ENCODE measurements around the gene SH3RF3. TPM values are rescaled to one million over a fixed set of nuclear protein-coding genes. Genes with fewer than 3 reads are reported as not detected.
"Not testable (repeated sequence)": the region's sequence is repeated elsewhere in the genome, so short reads cannot be mapped to it uniquely, and the experiment has no call there.

Gene SH3RF3
- total RNA-seq, 1 donor from 2014 or later, result 0.23 TPM

- intact Hi-C loops (cut with micrococcal nuclease), result loop anchor here (1.0 to 10.0 kb wide), 6 partner anchors 71 to 680 kb away; partner anchors contain the start of genes CCDC138, LIMS1 and SH3RF3
Measured at GRCh38 chr2:109214651-109215371, 85.8 kb downstream of the SH3RF3 start.

GRCh38 chr2:109215866-109216265, 86.9 kb downstream of the SH3RF3 start:
- intact Hi-C loops (cut with micrococcal nuclease), result loop anchor here (2.0 to 10.0 kb wide), 3 partner anchors 87 to 681 kb away; partner anchors contain the start of genes LIMS1 and SH3RF3

GRCh38 chr2:109216332-109216731, 87.3 kb downstream of the SH3RF3 start:
- intact Hi-C loops (cut with micrococcal nuclease), result loop anchor here (10.0 kb wide), 1 partner anchor 682 kb away; the partner anchor contains the start of gene LIMS1

GRCh38 chr2:109217362-109218086, 88.5 kb downstream of the SH3RF3 start:
- intact Hi-C loops (cut with micrococcal nuclease), result loop anchor here (10.0 kb wide), 1 partner anchor 683 kb away; the partner anchor contains the start of gene LIMS1

- intact Hi-C loops (cut with micrococcal nuclease), result loop anchor here (10.0 kb wide), 1 partner anchor 683 kb away; the partner anchor contains the start of gene LIMS1
Measured at GRCh38 chr2:109218087-109218791, 89.2 kb downstream of the SH3RF3 start.

- intact Hi-C loops (cut with micrococcal nuclease), result loop anchor here (10.0 kb wide), 1 partner anchor 684 kb away; the partner anchor contains the start of gene LIMS1
Measured at GRCh38 chr2:109218792-109219126, 89.8 kb downstream of the SH3RF3 start.

GRCh38 chr2:109220860-109221259, 91.9 kb downstream of the SH3RF3 start:
- intact Hi-C loops (cut with micrococcal nuclease), result no loop called here

GRCh38 chr2:109221316-109221715, 92.3 kb downstream of the SH3RF3 start:
- intact Hi-C loops (cut with micrococcal nuclease), result not testable (repeated sequence)

GRCh38 chr2:109222422-109222821, 93.4 kb downstream of the SH3RF3 start:
- intact Hi-C loops (cut with micrococcal nuclease), result no loop called here

GRCh38 chr2:109222825-109223471, 93.9 kb downstream of the SH3RF3 start:
- intact Hi-C loops (cut with micrococcal nuclease), result no loop called here

- intact Hi-C loops (cut with micrococcal nuclease), result no loop called here
Measured at GRCh38 chr2:109223490-109223889, 94.5 kb downstream of the SH3RF3 start.

GRCh38 chr2:109224341-109224740, 95.3 kb downstream of the SH3RF3 start:
- intact Hi-C loops (cut with micrococcal nuclease), result not testable (repeated sequence)

GRCh38 chr2:109225170-109225782, 96.3 kb downstream of the SH3RF3 start:
- intact Hi-C loops (cut with micrococcal nuclease), result no loop called here

- intact Hi-C loops (cut with micrococcal nuclease), result no loop called here
Measured at GRCh38 chr2:109226128-109226527, 97.1 kb downstream of the SH3RF3 start.

GRCh38 chr2:109226622-109227021, 97.6 kb downstream of the SH3RF3 start:
- intact Hi-C loops (cut with micrococcal nuclease), result no loop called here

GRCh38 chr2:109229094-109229675, 100.2 kb downstream of the SH3RF3 start:
- intact Hi-C loops (cut with micrococcal nuclease), result no loop called here

- intact Hi-C loops (cut with micrococcal nuclease), result no loop called here
Measured at GRCh38 chr2:109230941-109231420, 102.0 kb downstream of the SH3RF3 start.

GRCh38 chr2:109231428-109231827, 102.4 kb downstream of the SH3RF3 start:
- intact Hi-C loops (cut with micrococcal nuclease), result no loop called here

- intact Hi-C loops (cut with micrococcal nuclease), result no loop called here
Measured at GRCh38 chr2:109231996-109232705, 103.1 kb downstream of the SH3RF3 start.

GRCh38 chr2:109232909-109233308, 103.9 kb downstream of the SH3RF3 start:
- intact Hi-C loops (cut with micrococcal nuclease), result no loop called here

Measured in T-helper 2 cell treated with Interferon-gamma antibody and Interleukin-4, amounts not matched to agents 100 ng/mL and 5 ng/mL, for 36 hours (primary cell).